Ovary (tissue), 3 donors: Measurements from ENCODE around the gene GSTM4.

Experiments
- EP300 ChIP-seq: sonication (generic); formaldehyde crosslinking; IDR thresholded peaks from one replicate; pipeline ENCODE4 v1.6.1; 2017; ENCODE audit warnings: antibody characterized with exemption
- POLR2A ChIP-seq: fragments of 450-650 bp; IDR thresholded peaks from one replicate; pipeline ENCODE4 v1.6.1; 2017; ENCODE audit warnings: antibody characterized with exemption, mild to moderate bottlenecking, moderate library complexity
- TF ChIP-seq, protein P1 (sequence below), 3 donors: fragments of 450-650 bp in 2 of 3; fragments of 200-600 bp in 1 of 3; IDR thresholded peaks; one replicate each; pipeline versions ENCODE4 v1.5.1 to v1.8.0; 2016 to 2022; ENCODE audit warnings: antibody characterized with exemption in 3 of 3, mild to moderate bottlenecking in 1 of 3
- donor health status: DM: no; HTN: no; CAD: no.

DNA sequence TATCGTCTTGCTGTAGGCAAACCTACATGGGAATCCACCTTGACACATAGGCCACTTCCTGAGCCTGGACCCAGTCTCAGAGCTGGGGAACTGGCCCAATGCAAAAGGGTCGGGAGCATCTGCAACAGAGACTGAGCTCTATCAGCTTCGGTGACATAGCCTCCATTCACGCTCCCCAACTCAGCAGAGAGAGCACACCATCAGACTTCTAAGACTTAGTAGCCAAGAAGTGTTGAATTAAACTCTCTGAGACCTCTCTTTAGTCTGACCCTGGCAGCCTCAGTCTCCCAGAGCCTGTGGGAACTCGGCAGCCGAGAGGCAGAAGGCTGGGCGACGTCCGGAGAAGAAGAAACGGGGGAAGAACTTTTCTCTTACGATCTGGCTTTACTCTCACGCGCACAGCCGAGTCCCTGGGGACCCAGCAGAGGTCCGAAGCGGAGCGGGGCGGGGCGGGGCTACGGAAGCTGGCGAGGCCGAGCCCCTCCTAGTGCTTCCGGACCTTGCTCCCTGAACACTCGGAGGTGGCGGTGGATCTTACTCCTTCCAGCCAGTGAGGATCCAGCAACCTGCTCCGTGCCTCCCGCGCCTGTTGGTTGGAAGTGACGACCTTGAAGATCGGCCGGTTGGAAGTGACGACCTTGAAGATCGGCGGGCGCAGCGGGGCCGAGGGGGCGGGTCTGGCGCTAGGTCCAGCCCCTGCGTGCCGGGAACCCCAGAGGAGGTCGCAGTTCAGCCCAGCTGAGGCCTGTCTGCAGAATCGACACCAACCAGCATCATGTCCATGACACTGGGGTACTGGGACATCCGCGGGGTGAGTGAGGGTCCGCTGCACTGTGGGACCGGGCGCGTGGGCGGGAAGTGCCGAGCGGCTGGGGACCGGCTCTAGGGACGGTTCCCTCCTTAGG is at the start of gene GSTM4:
- peak; percentile 64 for TF ChIP-seq POLR2A
- TF ChIP-seq, protein P1, sequence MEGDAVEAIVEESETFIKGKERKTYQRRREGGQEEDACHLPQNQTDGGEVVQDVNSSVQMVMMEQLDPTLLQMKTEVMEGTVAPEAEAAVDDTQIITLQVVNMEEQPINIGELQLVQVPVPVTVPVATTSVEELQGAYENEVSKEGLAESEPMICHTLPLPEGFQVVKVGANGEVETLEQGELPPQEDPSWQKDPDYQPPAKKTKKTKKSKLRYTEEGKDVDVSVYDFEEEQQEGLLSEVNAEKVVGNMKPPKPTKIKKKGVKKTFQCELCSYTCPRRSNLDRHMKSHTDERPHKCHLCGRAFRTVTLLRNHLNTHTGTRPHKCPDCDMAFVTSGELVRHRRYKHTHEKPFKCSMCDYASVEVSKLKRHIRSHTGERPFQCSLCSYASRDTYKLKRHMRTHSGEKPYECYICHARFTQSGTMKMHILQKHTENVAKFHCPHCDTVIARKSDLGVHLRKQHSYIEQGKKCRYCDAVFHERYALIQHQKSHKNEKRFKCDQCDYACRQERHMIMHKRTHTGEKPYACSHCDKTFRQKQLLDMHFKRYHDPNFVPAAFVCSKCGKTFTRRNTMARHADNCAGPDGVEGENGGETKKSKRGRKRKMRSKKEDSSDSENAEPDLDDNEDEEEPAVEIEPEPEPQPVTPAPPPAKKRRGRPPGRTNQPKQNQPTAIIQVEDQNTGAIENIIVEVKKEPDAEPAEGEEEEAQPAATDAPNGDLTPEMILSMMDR (IDR thresholded peaks at IDR 0.05): peak in 1 of 3 donors; percentile 10
- no peak for TF ChIP-seq EP300
